ENCODE measurements around the gene ANXA9.
A peak's percentile ranks its signal among the peaks of the same experiment; 100 is the strongest.

The ANXA9 gene

GRCh38 chr1:150981805-150982712, at the start of gene ANXA9:
ANXA9 (plus strand) TSS chr1:150982292; CDS start chr1:150983106, 814 bp downstream.
- DNase-seq (ENCODE audit: low read depth), result no peak
- H3K9ac ChIP-seq (ENCODE audit: low read length), result no peak within 1 kb of the TSS
- H3K27me3 ChIP-seq (replicated peaks; ENCODE audit: control insufficient read depth, insufficient read depth, low read length), result no peaks in the 10 kb centered on the region
- no peaks in the 10 kb centered on the region for H3K9me3 ChIP-seq (ENCODE audit: control insufficient read depth, low read length)
- no peaks in the 10 kb centered on the region for H3K36me3 ChIP-seq (ENCODE audit: control insufficient read depth, insufficient read depth, low read length, severe bottlenecking)
- peaks cover 18% of the 10 kb centered on the region for H3K4me1 ChIP-seq (ENCODE audit: control insufficient read depth, insufficient read depth, low read length)
- no peak within 1 kb of the TSS for H3K4me3 ChIP-seq (ENCODE audit: low read length)

- no peak for DNase-seq (ENCODE audit: low read depth)
- Histone ChIP-seq H3K4me1 (ENCODE audit: control insufficient read depth, insufficient read depth, low read length) (no peaks in the 10 kb centered on the region), H3K36me3 (ENCODE audit: control insufficient read depth, insufficient read depth, low read length, severe bottlenecking) (peaks cover 95% of the 10 kb centered on the region), H3K4me3 (ENCODE audit: low read length) (no peak overlapping the region), H3K9me3 (ENCODE audit: control insufficient read depth, low read length) (no peaks in the 10 kb centered on the region), H3K9ac (ENCODE audit: low read length) (no peak overlapping the region), H3K27me3 (replicated peaks; ENCODE audit: control insufficient read depth, insufficient read depth, low read length) (no peaks in the 10 kb centered on the region)
Observed at GRCh38 chr1:150944856-150945255, 37.2 kb upstream of the ANXA9 start.

- Histone ChIP-seq H3K36me3 (ENCODE audit: control insufficient read depth, insufficient read depth, low read length, severe bottlenecking) (peaks cover 80% of the 10 kb centered on the region), H3K9me3 (ENCODE audit: control insufficient read depth, low read length) (no peaks in the 10 kb centered on the region), H3K9ac (ENCODE audit: low read length) (no peak overlapping the region), H3K4me3 (ENCODE audit: low read length) (no peak overlapping the region), H3K4me1 (ENCODE audit: control insufficient read depth, insufficient read depth, low read length) (no peaks in the 10 kb centered on the region), H3K27me3 (replicated peaks; ENCODE audit: control insufficient read depth, insufficient read depth, low read length) (no peaks in the 10 kb centered on the region)
- DNase-seq (ENCODE audit: low read depth), result no peak
Observed at GRCh38 chr1:150954708-150955107, 27.4 kb upstream of the ANXA9 start.

GRCh38 chr1:150955280-150955679, 26.8 kb upstream of the ANXA9 start:
- Histone ChIP-seq H3K9me3 (ENCODE audit: control insufficient read depth, low read length) (no peaks in the 10 kb centered on the region), H3K36me3 (ENCODE audit: control insufficient read depth, insufficient read depth, low read length, severe bottlenecking) (peaks cover 74% of the 10 kb centered on the region), H3K9ac (ENCODE audit: low read length) (no peak overlapping the region), H3K27me3 (replicated peaks; ENCODE audit: control insufficient read depth, insufficient read depth, low read length) (no peaks in the 10 kb centered on the region), H3K4me3 (ENCODE audit: low read length) (no peak overlapping the region), H3K4me1 (ENCODE audit: control insufficient read depth, insufficient read depth, low read length) (no peaks in the 10 kb centered on the region)
- DNase-seq (ENCODE audit: low read depth), result no peak

- no peak overlapping the region for H3K4me3 ChIP-seq (ENCODE audit: low read length)
- H3K9me3 ChIP-seq (ENCODE audit: control insufficient read depth, low read length), result no peaks in the 10 kb centered on the region
- no peak for DNase-seq (ENCODE audit: low read depth)
- H3K4me1 ChIP-seq (ENCODE audit: control insufficient read depth, insufficient read depth, low read length), result no peaks in the 10 kb centered on the region
- H3K27me3 ChIP-seq (replicated peaks; ENCODE audit: control insufficient read depth, insufficient read depth, low read length), result no peaks in the 10 kb centered on the region
- H3K36me3 ChIP-seq (ENCODE audit: control insufficient read depth, insufficient read depth, low read length, severe bottlenecking), result peaks cover 75% of the 10 kb centered on the region
- no peak overlapping the region for H3K9ac ChIP-seq (ENCODE audit: low read length)
Observed at GRCh38 chr1:150957666-150958065, 24.4 kb upstream of the ANXA9 start.

GRCh38 chr1:150960646-150961045, 21.4 kb upstream of the ANXA9 start:
- Histone ChIP-seq H3K36me3 (ENCODE audit: control insufficient read depth, insufficient read depth, low read length, severe bottlenecking) (peaks cover 82% of the 10 kb centered on the region), H3K9ac (ENCODE audit: low read length) (no peak overlapping the region), H3K4me1 (ENCODE audit: control insufficient read depth, insufficient read depth, low read length) (no peaks in the 10 kb centered on the region), H3K4me3 (ENCODE audit: low read length) (no peak overlapping the region), H3K27me3 (replicated peaks; ENCODE audit: control insufficient read depth, insufficient read depth, low read length) (no peaks in the 10 kb centered on the region), H3K9me3 (ENCODE audit: control insufficient read depth, low read length) (no peaks in the 10 kb centered on the region)
- no peak for DNase-seq (ENCODE audit: low read depth)

GRCh38 chr1:150961756-150962155, 20.3 kb upstream of the ANXA9 start:
- Histone ChIP-seq H3K27me3 (replicated peaks; ENCODE audit: control insufficient read depth, insufficient read depth, low read length) (no peaks in the 10 kb centered on the region), H3K4me3 (ENCODE audit: low read length) (no peak overlapping the region), H3K36me3 (ENCODE audit: control insufficient read depth, insufficient read depth, low read length, severe bottlenecking) (peaks cover 88% of the 10 kb centered on the region), H3K9ac (ENCODE audit: low read length) (no peak overlapping the region), H3K9me3 (ENCODE audit: control insufficient read depth, low read length) (no peaks in the 10 kb centered on the region), H3K4me1 (ENCODE audit: control insufficient read depth, insufficient read depth, low read length) (no peaks in the 10 kb centered on the region)
- DNase-seq (ENCODE audit: low read depth), result peak; percentile 23

GRCh38 chr1:150963321-150964163, 18.6 kb upstream of the ANXA9 start:
- Histone ChIP-seq H3K27me3 (replicated peaks; ENCODE audit: control insufficient read depth, insufficient read depth, low read length) (no peaks in the 10 kb centered on the region), H3K4me3 (ENCODE audit: low read length) (no peak overlapping the region), H3K9ac (ENCODE audit: low read length) (no peak overlapping the region), H3K36me3 (ENCODE audit: control insufficient read depth, insufficient read depth, low read length, severe bottlenecking) (peaks cover 93% of the 10 kb centered on the region), H3K4me1 (ENCODE audit: control insufficient read depth, insufficient read depth, low read length) (no peaks in the 10 kb centered on the region), H3K9me3 (ENCODE audit: control insufficient read depth, low read length) (no peaks in the 10 kb centered on the region)
- no peak for DNase-seq (ENCODE audit: low read depth)

GRCh38 chr1:150964164-150964489, 18.0 kb upstream of the ANXA9 start:
- H3K4me3 ChIP-seq (ENCODE audit: low read length), result no peak overlapping the region
- H3K9me3 ChIP-seq (ENCODE audit: control insufficient read depth, low read length), result no peaks in the 10 kb centered on the region
- DNase-seq (ENCODE audit: low read depth), result no peak
- H3K4me1 ChIP-seq (ENCODE audit: control insufficient read depth, insufficient read depth, low read length), result no peaks in the 10 kb centered on the region
- H3K9ac ChIP-seq (ENCODE audit: low read length), result no peak overlapping the region
- H3K27me3 ChIP-seq (replicated peaks; ENCODE audit: control insufficient read depth, insufficient read depth, low read length), result no peaks in the 10 kb centered on the region
- H3K36me3 ChIP-seq (ENCODE audit: control insufficient read depth, insufficient read depth, low read length, severe bottlenecking), result peaks cover 91% of the 10 kb centered on the region

GRCh38 chr1:150965605-150966004, 16.5 kb upstream of the ANXA9 start:
- no peaks in the 10 kb centered on the region for H3K9me3 ChIP-seq (ENCODE audit: control insufficient read depth, low read length)
- no peak overlapping the region for H3K4me3 ChIP-seq (ENCODE audit: low read length)
- no peak for DNase-seq (ENCODE audit: low read depth)
- peaks cover 3% of the 10 kb centered on the region for H3K4me1 ChIP-seq (ENCODE audit: control insufficient read depth, insufficient read depth, low read length)
- H3K27me3 ChIP-seq (replicated peaks; ENCODE audit: control insufficient read depth, insufficient read depth, low read length), result no peaks in the 10 kb centered on the region
- no peak overlapping the region for H3K9ac ChIP-seq (ENCODE audit: low read length)
- H3K36me3 ChIP-seq (ENCODE audit: control insufficient read depth, insufficient read depth, low read length, severe bottlenecking), result peaks cover 82% of the 10 kb centered on the region

GRCh38 chr1:150966011-150966410, 16.1 kb upstream of the ANXA9 start:
- Histone ChIP-seq H3K36me3 (ENCODE audit: control insufficient read depth, insufficient read depth, low read length, severe bottlenecking) (peaks cover 78% of the 10 kb centered on the region), H3K27me3 (replicated peaks; ENCODE audit: control insufficient read depth, insufficient read depth, low read length) (no peaks in the 10 kb centered on the region), H3K4me3 (ENCODE audit: low read length) (no peak overlapping the region), H3K9ac (ENCODE audit: low read length) (no peak overlapping the region), H3K4me1 (ENCODE audit: control insufficient read depth, insufficient read depth, low read length) (peaks cover 7% of the 10 kb centered on the region), H3K9me3 (ENCODE audit: control insufficient read depth, low read length) (no peaks in the 10 kb centered on the region)
- no peak for DNase-seq (ENCODE audit: low read depth)

All from adipocyte (in vitro differentiated cells).